Measurements from ENCODE around the gene VAPA. TPM values are rescaled to one million over a fixed set of nuclear protein-coding genes. Genes with fewer than 3 reads are reported as not detected.

VAPA gene
- polyA plus RNA-seq, 3 donors: 113 to 152 (median 134) TPM

GRCh38 chr18:9987931-9988330 lies 74.1 kb downstream of the VAPA start:
- WGBS, 3 donors: 30 to 90% (median 83%) methylated on average over 12 of the region's 12 CpGs
- H3K27ac ChIP-seq (ENCODE audit: low read depth, low read length): no peak overlapping the region

- no peak overlapping the region for H3K27ac ChIP-seq (ENCODE audit: low read depth, low read length)
- WGBS, 3 donors: 76 to 85% (median 84%) methylated on average over 9 of the region's 9 CpGs
These were observed 74.8 kb downstream of the VAPA start for GRCh38 chr18:9988665-9989064.

GRCh38 chr18:9989481-9989880 lies 75.7 kb downstream of the VAPA start:
- 27 to 76% (median 29%) methylated on average over 5 of the region's 5 CpGs for WGBS, 3 donors
- no peak overlapping the region for H3K27ac ChIP-seq (ENCODE audit: low read depth, low read length)

- no peak overlapping the region for H3K27ac ChIP-seq (ENCODE audit: low read depth, low read length)
- 82 to 94% (median 83%) methylated on average over 29 of the region's 29 CpGs for WGBS, 3 donors
These were observed 77.5 kb downstream of the VAPA start for GRCh38 chr18:9991011-9992000.

- no peak overlapping the region for H3K27ac ChIP-seq (ENCODE audit: low read depth, low read length)
- 24 to 60% (median 39%) methylated on average over 9 of the region's 9 CpGs for WGBS, 3 donors
These were observed 78.6 kb downstream of the VAPA start for GRCh38 chr18:9992300-9992972.

- WGBS, 3 donors: 69 to 87% (median 76%) methylated on average over 11 of the region's 11 CpGs
- H3K27ac ChIP-seq (ENCODE audit: low read depth, low read length): no peak overlapping the region
These were observed 79.2 kb downstream of the VAPA start for GRCh38 chr18:9992973-9993520.

DNA sequence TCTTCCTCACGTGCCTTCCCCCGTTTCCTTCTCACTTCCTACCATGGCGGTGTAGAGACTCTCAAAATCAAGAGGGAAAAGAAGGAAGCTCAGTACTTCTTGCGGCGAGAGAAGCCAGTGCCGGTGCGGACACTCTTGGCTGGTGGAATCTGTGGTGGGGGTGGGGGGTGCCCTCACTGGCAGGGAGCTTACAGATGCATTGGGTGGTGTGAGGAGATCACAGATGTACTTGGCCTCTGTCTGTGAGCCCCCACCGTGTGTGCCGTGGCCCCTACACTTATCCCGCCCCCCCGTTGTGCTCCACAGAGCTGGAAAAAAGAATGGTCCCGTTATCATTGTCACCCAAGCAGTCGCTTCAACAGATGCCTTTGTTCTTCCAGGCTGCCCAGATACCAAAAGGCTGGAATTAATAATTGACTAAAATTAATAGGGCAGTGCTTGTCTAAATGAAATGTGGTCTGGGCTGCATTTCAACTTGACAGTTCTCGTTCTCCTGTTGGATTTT lies 79.8 kb downstream of the VAPA start:
- H3K27ac ChIP-seq (ENCODE audit: low read depth, low read length): no peak overlapping the region
- WGBS, 3 donors: 53 to 87% (median 77%) methylated on average over 14 of the region's 14 CpGs

GRCh38 chr18:9994026-9994570 lies 80.3 kb downstream of the VAPA start:
- no peak overlapping the region for H3K27ac ChIP-seq (ENCODE audit: low read depth, low read length)
- WGBS, 3 donors: 24 to 68% (median 63%) methylated on average over 11 of the region's 11 CpGs

DNA sequence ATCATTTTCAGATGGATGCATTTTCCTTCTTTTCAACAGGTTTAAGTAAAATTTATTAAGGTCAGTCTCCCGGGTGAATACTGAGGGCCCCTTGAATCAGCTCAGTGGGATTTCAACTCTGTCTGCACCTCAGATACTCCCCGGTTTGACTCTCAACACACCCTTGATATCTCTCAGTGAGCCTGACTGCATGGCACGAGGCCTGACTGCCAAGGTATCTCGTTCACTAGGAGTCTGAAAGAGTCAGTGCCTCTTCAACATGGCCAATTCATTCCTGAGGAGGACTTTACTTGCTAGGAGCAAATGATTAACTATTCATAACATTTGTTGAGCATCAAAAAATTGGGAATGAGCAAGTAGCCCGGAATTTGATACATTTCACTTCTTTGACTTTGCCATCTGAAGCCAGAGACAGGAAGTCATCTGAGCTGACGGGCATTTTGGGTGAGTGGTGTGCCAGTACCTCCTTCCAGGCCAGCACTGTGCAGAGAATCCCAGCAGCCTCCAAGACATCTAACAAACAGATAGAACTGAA lies 81.0 kb downstream of the VAPA start:
- 63 to 80% (median 69%) methylated on average over 6 of the region's 6 CpGs for WGBS, 3 donors
- H3K27ac ChIP-seq (ENCODE audit: low read depth, low read length): no peak overlapping the region

GRCh38 chr18:9995631-9996030 lies 81.8 kb downstream of the VAPA start:
- 80 to 89% (median 82%) methylated on average over 2 of the region's 2 CpGs for WGBS, 3 donors
- H3K27ac ChIP-seq (ENCODE audit: low read depth, low read length): no peak overlapping the region

- 59 to 77% (median 65%) methylated on average over 3 of the region's 3 CpGs for WGBS, 3 donors
- no peak overlapping the region for H3K27ac ChIP-seq (ENCODE audit: low read depth, low read length)
These were observed 82.3 kb downstream of the VAPA start for GRCh38 chr18:9996094-9996493.

- WGBS, 3 donors: 67 to 95% (median 86%) methylated on average over 1 of the region's 1 CpG
These were observed 83.9 kb downstream of the VAPA start for GRCh38 chr18:9997711-9998110.

GRCh38 chr18:9998330-9998729 lies 84.5 kb downstream of the VAPA start:
- no peak overlapping the region for H3K27ac ChIP-seq (ENCODE audit: low read depth, low read length)
- WGBS, 3 donors: 79 to 89% (median 88%) methylated on average over 2 of the region's 2 CpGs

More at GRCh38 chr18:9997711-9998110, 83.9 kb downstream of the VAPA start:
- H3K27ac ChIP-seq (ENCODE audit: low read depth, low read length): no peak overlapping the region

DNA sequence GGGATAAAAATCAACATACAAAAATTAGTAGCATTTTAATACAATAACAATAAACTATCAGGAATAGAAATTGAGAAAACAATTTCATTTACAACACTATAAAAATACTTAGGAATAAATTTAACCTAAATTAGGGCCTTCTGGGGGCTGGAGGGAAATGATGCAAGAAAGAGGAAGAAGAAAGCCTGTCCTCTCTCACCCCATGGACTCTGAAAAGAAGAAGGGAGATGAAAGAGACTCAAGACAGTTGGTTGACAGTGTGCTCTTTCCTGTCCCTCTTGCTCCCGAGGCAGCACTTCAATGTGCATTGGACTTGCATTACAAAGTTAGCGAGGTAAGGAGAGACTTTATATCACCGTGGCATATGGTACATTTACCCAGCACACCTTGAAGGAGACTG lies 88.5 kb downstream of the VAPA start:
- no peak overlapping the region for H3K27ac ChIP-seq (ENCODE audit: low read depth, low read length)
- 68 to 80% (median 73%) methylated on average over 3 of the region's 3 CpGs for WGBS, 3 donors

GRCh38 chr18:10003281-10003680 lies 89.5 kb downstream of the VAPA start:
- no peak overlapping the region for H3K27ac ChIP-seq (ENCODE audit: low read depth, low read length)
- WGBS, 3 donors: 83 to 91% (median 88%) methylated on average over 1 of the region's 1 CpG

DNA sequence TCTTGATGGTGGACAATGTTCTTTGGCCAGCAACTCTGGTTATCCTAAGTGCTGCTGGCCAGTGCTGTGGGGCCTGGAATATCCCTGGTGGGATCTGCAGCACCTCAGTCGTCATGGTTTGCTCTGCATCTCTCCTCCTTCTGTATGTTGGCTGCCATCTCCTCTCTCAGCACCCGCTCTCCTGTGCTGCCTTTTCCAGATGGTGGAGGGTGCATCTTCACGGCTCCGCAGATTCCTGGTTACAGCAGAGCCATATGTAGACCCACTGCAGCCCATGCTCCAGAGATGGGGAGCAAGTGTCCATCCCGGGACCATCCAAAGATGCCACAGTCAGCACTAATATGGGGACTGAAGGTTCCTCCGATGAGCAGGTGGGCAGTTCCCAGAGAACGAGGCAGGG lies 90.0 kb downstream of the VAPA start:
- no peak overlapping the region for H3K27ac ChIP-seq (ENCODE audit: low read depth, low read length)
- WGBS, 3 donors: 76 to 89% (median 87%) methylated on average over 7 of the region's 7 CpGs

DNA sequence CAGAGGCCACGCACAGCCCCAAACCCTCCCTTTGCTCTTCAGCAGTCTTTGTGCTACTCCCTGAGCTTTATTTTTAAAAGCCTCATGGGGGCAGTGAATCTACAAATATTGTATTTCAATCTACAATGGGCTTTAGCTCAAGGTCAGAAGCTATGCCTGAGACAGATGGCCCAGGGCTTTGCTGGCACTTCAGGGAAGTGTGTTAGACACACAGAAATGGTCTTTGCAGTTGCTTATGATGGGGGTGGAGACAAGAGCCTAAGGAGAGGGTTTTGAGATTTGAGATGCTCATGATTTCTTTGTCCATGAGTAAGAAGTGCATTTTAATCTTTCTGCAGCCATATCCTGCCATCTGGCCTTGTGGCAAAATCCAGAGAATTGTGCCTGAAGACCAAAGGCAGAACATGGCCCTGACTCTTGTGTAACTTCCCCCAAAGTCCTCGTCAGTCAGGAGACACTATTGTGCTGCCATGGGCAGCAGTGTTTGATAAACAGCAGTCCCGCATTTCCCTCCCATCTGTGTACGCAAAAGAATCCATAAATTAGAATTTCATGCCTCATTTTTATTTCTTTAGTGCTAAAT lies 92.6 kb downstream of the VAPA start:
- 57 to 62% (median 59%) methylated on average over 4 of the region's 4 CpGs for WGBS, 3 donors
- no peak overlapping the region for H3K27ac ChIP-seq (ENCODE audit: low read depth, low read length)

- 96 to 98% (median 98%) methylated on average over 3 of the region's 3 CpGs for WGBS, 3 donors
- H3K27ac ChIP-seq (ENCODE audit: low read depth, low read length): no peak overlapping the region
These were observed 94.3 kb downstream of the VAPA start for GRCh38 chr18:10008006-10008647.

All from adipose tissue (tissue), 3 donors.